Measurements from ENCODE around the gene MAP7.

The MAP7 gene

GRCh38 chr6:136466777-136467176 lies 83.4 kb downstream of the MAP7 start:
- no CpG with 5 or more reads among the region's 4 CpGs for WGBS (ENCODE audit: extremely low coverage, insufficient coverage, low lambda C conversion rate)
- H3K79me1 ChIP-seq (ENCODE audit: low read length), result peaks cover 8% of the 10 kb centered on the region
- H3K56ac ChIP-seq (ENCODE audit: low read length), result no peak overlapping the region
- no peak overlapping the region for H3K23ac ChIP-seq (ENCODE audit: low read length)
- H3K79me2 ChIP-seq (ENCODE audit: control insufficient read depth, insufficient read depth, low read length), result peaks cover 3% of the 10 kb centered on the region
- no peaks in the 10 kb centered on the region for H3K36me3 ChIP-seq (ENCODE audit: control insufficient read depth, insufficient read depth, low read length)
- no peak overlapping the region for H3K9ac ChIP-seq (ENCODE audit: low read length)
- H2BK120ac ChIP-seq (ENCODE audit: low read depth, low read length), result no peak overlapping the region
- no peak overlapping the region for H2BK5ac ChIP-seq (ENCODE audit: low read length)
- no peak overlapping the region for H3K4ac ChIP-seq (ENCODE audit: low read depth, low read length)
- H4K8ac ChIP-seq (ENCODE audit: low read depth, low read length), result no peak overlapping the region
- H2BK15ac ChIP-seq (replicated peaks; ENCODE audit: low read depth), result no peak overlapping the region
- no peak overlapping the region for H3K18ac ChIP-seq (ENCODE audit: low read length)
- H3K4me2 ChIP-seq (ENCODE audit: low read length), result no peak overlapping the region
- H2AK5ac ChIP-seq (ENCODE audit: low read length), result no peak overlapping the region
- peaks cover 2% of the 10 kb centered on the region for H3K4me1 ChIP-seq (ENCODE audit: control insufficient read depth, low read depth, low read length)
- no peak overlapping the region for H3K27ac ChIP-seq (ENCODE audit: low read depth, low read length)
- no peaks in the 10 kb centered on the region for H3K27me3 ChIP-seq (ENCODE audit: insufficient read depth, low read length, poor library complexity)
- DNase-seq, result peak; percentile 17
- H3K4me3 ChIP-seq (ENCODE audit: low read length), result no peak overlapping the region
- no peak overlapping the region for H4K5ac ChIP-seq (ENCODE audit: low read length)

DNA sequence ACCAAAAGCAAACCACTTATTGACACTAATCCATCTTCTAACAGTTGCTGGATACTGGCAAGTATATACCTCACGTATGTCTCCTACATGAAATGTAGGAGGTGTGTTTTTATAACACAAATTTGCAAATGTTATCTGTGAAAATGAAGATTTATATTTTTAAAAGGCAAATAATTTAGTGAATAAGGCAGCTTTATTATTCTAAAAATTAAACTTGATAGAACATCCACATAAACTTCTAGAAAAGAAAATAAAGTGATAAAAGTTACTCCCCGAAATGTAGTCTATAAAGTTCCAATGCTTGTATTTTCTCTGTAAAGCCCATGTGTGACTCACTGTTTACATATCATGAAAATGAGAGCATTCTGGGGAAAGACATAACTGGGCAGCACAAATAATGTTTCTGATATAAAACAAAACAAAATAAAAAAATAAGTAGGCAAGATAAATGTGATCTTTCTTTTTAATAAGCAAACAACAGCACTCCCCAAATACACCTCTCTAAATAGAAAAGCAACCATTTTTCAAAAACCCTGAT lies 84.4 kb downstream of the MAP7 start:
- Histone ChIP-seq H2BK120ac (ENCODE audit: low read depth, low read length) (no peak overlapping the region), H4K8ac (ENCODE audit: low read depth, low read length) (no peak overlapping the region), H3K79me1 (ENCODE audit: low read length) (peaks cover 8% of the 10 kb centered on the region), H3K4me2 (ENCODE audit: low read length) (no peak overlapping the region), H3K4me1 (ENCODE audit: control insufficient read depth, low read depth, low read length) (peaks cover 2% of the 10 kb centered on the region), H3K27me3 (ENCODE audit: insufficient read depth, low read length, poor library complexity) (no peaks in the 10 kb centered on the region), H2BK5ac (ENCODE audit: low read length) (no peak overlapping the region), H3K36me3 (ENCODE audit: control insufficient read depth, insufficient read depth, low read length) (no peaks in the 10 kb centered on the region), H3K9ac (ENCODE audit: low read length) (no peak overlapping the region), H3K23ac (ENCODE audit: low read length) (no peak overlapping the region), H2AK5ac (ENCODE audit: low read length) (no peak overlapping the region), H3K18ac (ENCODE audit: low read length) (no peak overlapping the region), H3K79me2 (ENCODE audit: control insufficient read depth, insufficient read depth, low read length) (peaks cover 3% of the 10 kb centered on the region), H4K5ac (ENCODE audit: low read length) (no peak overlapping the region), H2BK15ac (replicated peaks; ENCODE audit: low read depth) (no peak overlapping the region), H3K27ac (ENCODE audit: low read depth, low read length) (no peak overlapping the region), H3K4ac (ENCODE audit: low read depth, low read length) (no peak overlapping the region), H3K4me3 (ENCODE audit: low read length) (no peak overlapping the region), H3K56ac (ENCODE audit: low read length) (no peak overlapping the region)
- DNase-seq, result no peak
- no CpG with 5 or more reads among the region's 2 CpGs for WGBS (ENCODE audit: extremely low coverage, insufficient coverage, low lambda C conversion rate)

GRCh38 chr6:136464874-136465273 lies 85.3 kb downstream of the MAP7 start:
- peaks cover 3% of the 10 kb centered on the region for H3K79me2 ChIP-seq (ENCODE audit: control insufficient read depth, insufficient read depth, low read length)
- H3K56ac ChIP-seq (ENCODE audit: low read length), result no peak overlapping the region
- no peak overlapping the region for H3K18ac ChIP-seq (ENCODE audit: low read length)
- WGBS (ENCODE audit: extremely low coverage, insufficient coverage, low lambda C conversion rate), result no CpG with 5 or more reads among the region's 4 CpGs
- no peak overlapping the region for H3K4me3 ChIP-seq (ENCODE audit: low read length)
- no peak overlapping the region for H3K23ac ChIP-seq (ENCODE audit: low read length)
- no peaks in the 10 kb centered on the region for H3K27me3 ChIP-seq (ENCODE audit: insufficient read depth, low read length, poor library complexity)
- no peak overlapping the region for H3K4ac ChIP-seq (ENCODE audit: low read depth, low read length)
- H2BK120ac ChIP-seq (ENCODE audit: low read depth, low read length), result no peak overlapping the region
- no peak overlapping the region for H2BK15ac ChIP-seq (replicated peaks; ENCODE audit: low read depth)
- DNase-seq, result no peak
- peaks cover 2% of the 10 kb centered on the region for H3K4me1 ChIP-seq (ENCODE audit: control insufficient read depth, low read depth, low read length)
- no peak overlapping the region for H4K8ac ChIP-seq (ENCODE audit: low read depth, low read length)
- no peak overlapping the region for H3K27ac ChIP-seq (ENCODE audit: low read depth, low read length)
- no peak overlapping the region for H4K5ac ChIP-seq (ENCODE audit: low read length)
- H2AK5ac ChIP-seq (ENCODE audit: low read length), result no peak overlapping the region
- no peak overlapping the region for H3K9ac ChIP-seq (ENCODE audit: low read length)
- H2BK5ac ChIP-seq (ENCODE audit: low read length), result no peak overlapping the region
- H3K36me3 ChIP-seq (ENCODE audit: control insufficient read depth, insufficient read depth, low read length), result no peaks in the 10 kb centered on the region
- H3K79me1 ChIP-seq (ENCODE audit: low read length), result peaks cover 4% of the 10 kb centered on the region
- no peak overlapping the region for H3K4me2 ChIP-seq (ENCODE audit: low read length)

GRCh38 chr6:136464148-136464547 lies 86.1 kb downstream of the MAP7 start:
- Histone ChIP-seq H3K4me1 (ENCODE audit: control insufficient read depth, low read depth, low read length) (peaks cover 2% of the 10 kb centered on the region), H3K23ac (ENCODE audit: low read length) (no peak overlapping the region), H3K56ac (ENCODE audit: low read length) (no peak overlapping the region), H3K27ac (ENCODE audit: low read depth, low read length) (no peak overlapping the region), H4K5ac (ENCODE audit: low read length) (no peak overlapping the region), H3K36me3 (ENCODE audit: control insufficient read depth, insufficient read depth, low read length) (no peaks in the 10 kb centered on the region), H3K27me3 (ENCODE audit: insufficient read depth, low read length, poor library complexity) (no peaks in the 10 kb centered on the region), H3K18ac (ENCODE audit: low read length) (no peak overlapping the region), H3K79me2 (ENCODE audit: control insufficient read depth, insufficient read depth, low read length) (peaks cover 3% of the 10 kb centered on the region), H3K79me1 (ENCODE audit: low read length) (peaks cover 3% of the 10 kb centered on the region), H2BK120ac (ENCODE audit: low read depth, low read length) (no peak overlapping the region), H4K8ac (ENCODE audit: low read depth, low read length) (no peak overlapping the region), H3K4me3 (ENCODE audit: low read length) (no peak overlapping the region), H2BK15ac (replicated peaks; ENCODE audit: low read depth) (no peak overlapping the region), H2BK5ac (ENCODE audit: low read length) (no peak overlapping the region), H3K4ac (ENCODE audit: low read depth, low read length) (no peak overlapping the region), H3K4me2 (ENCODE audit: low read length) (no peak overlapping the region), H2AK5ac (ENCODE audit: low read length) (no peak overlapping the region), H3K9ac (ENCODE audit: low read length) (no peak overlapping the region)
- WGBS (ENCODE audit: extremely low coverage, insufficient coverage, low lambda C conversion rate), result no CpG with 5 or more reads among the region's 2 CpGs
- DNase-seq, result no peak

- Histone ChIP-seq H2AK5ac (ENCODE audit: low read length) (no peak overlapping the region), H3K79me1 (ENCODE audit: low read length) (peaks cover 3% of the 10 kb centered on the region), H3K4me2 (ENCODE audit: low read length) (no peak overlapping the region), H4K8ac (ENCODE audit: low read depth, low read length) (no peak overlapping the region), H3K4me1 (ENCODE audit: control insufficient read depth, low read depth, low read length) (peaks cover 2% of the 10 kb centered on the region), H3K79me2 (ENCODE audit: control insufficient read depth, insufficient read depth, low read length) (peaks cover 3% of the 10 kb centered on the region), H2BK5ac (ENCODE audit: low read length) (no peak overlapping the region), H3K4ac (ENCODE audit: low read depth, low read length) (no peak overlapping the region), H2BK15ac (replicated peaks; ENCODE audit: low read depth) (no peak overlapping the region), H4K5ac (ENCODE audit: low read length) (no peak overlapping the region), H2BK120ac (ENCODE audit: low read depth, low read length) (no peak overlapping the region), H3K36me3 (ENCODE audit: control insufficient read depth, insufficient read depth, low read length) (no peaks in the 10 kb centered on the region), H3K27ac (ENCODE audit: low read depth, low read length) (no peak overlapping the region), H3K23ac (ENCODE audit: low read length) (no peak overlapping the region), H3K18ac (ENCODE audit: low read length) (no peak overlapping the region), H3K9ac (ENCODE audit: low read length) (no peak overlapping the region), H3K56ac (ENCODE audit: low read length) (no peak overlapping the region), H3K27me3 (ENCODE audit: insufficient read depth, low read length, poor library complexity) (no peaks in the 10 kb centered on the region), H3K4me3 (ENCODE audit: low read length) (no peak overlapping the region)
- no peak for DNase-seq
- no CpG with 5 or more reads among the region's 4 CpGs for WGBS (ENCODE audit: extremely low coverage, insufficient coverage, low lambda C conversion rate)
Measured at GRCh38 chr6:136463743-136464142, 86.5 kb downstream of the MAP7 start.

- no peak overlapping the region for H4K8ac ChIP-seq (ENCODE audit: low read depth, low read length)
- H3K79me2 ChIP-seq (ENCODE audit: control insufficient read depth, insufficient read depth, low read length), result no peaks in the 10 kb centered on the region
- no peak overlapping the region for H2BK5ac ChIP-seq (ENCODE audit: low read length)
- no peaks in the 10 kb centered on the region for H3K27me3 ChIP-seq (ENCODE audit: insufficient read depth, low read length, poor library complexity)
- no peak overlapping the region for H3K4ac ChIP-seq (ENCODE audit: low read depth, low read length)
- H3K27ac ChIP-seq (ENCODE audit: low read depth, low read length), result no peak overlapping the region
- no peak overlapping the region for H2AK5ac ChIP-seq (ENCODE audit: low read length)
- WGBS (ENCODE audit: extremely low coverage, insufficient coverage, low lambda C conversion rate), result no CpG with 5 or more reads among the region's 2 CpGs
- H2BK120ac ChIP-seq (ENCODE audit: low read depth, low read length), result no peak overlapping the region
- no peak overlapping the region for H4K5ac ChIP-seq (ENCODE audit: low read length)
- no peak overlapping the region for H3K18ac ChIP-seq (ENCODE audit: low read length)
- H2BK15ac ChIP-seq (replicated peaks; ENCODE audit: low read depth), result no peak overlapping the region
- H3K4me1 ChIP-seq (ENCODE audit: control insufficient read depth, low read depth, low read length), result peaks cover 2% of the 10 kb centered on the region
- no peak overlapping the region for H3K4me3 ChIP-seq (ENCODE audit: low read length)
- no peak overlapping the region for H3K9ac ChIP-seq (ENCODE audit: low read length)
- H3K36me3 ChIP-seq (ENCODE audit: control insufficient read depth, insufficient read depth, low read length), result no peaks in the 10 kb centered on the region
- H3K79me1 ChIP-seq (ENCODE audit: low read length), result no peaks in the 10 kb centered on the region
- H3K56ac ChIP-seq (ENCODE audit: low read length), result no peak overlapping the region
- no peak overlapping the region for H3K23ac ChIP-seq (ENCODE audit: low read length)
- no peak overlapping the region for H3K4me2 ChIP-seq (ENCODE audit: low read length)
- DNase-seq, result no peak
Measured at GRCh38 chr6:136446579-136447187, 103.5 kb downstream of the MAP7 start.

Measured in mesendoderm (in vitro differentiated cells).